GM18511 (cell line): ENCODE results near the gene INTS13.
"Not testable (repeated sequence)": the region's sequence is repeated elsewhere in the genome, so short reads cannot be mapped to it uniquely, and the experiment has no call there.

Experiments used
- ATAC-seq: cut with Tn5 transposase; IDR thresholded peaks from one replicate; pipeline ENCODE4 v1.9.1; 2021; ENCODE audit warnings: mild to moderate bottlenecking, moderate library complexity; ENCODE audit not compliant: unreplicated experiment

Gene INTS13

GRCh38 chr12:26936559-26937442, 980 bp downstream of the INTS13 start:
- no peak for ATAC-seq

DNA sequence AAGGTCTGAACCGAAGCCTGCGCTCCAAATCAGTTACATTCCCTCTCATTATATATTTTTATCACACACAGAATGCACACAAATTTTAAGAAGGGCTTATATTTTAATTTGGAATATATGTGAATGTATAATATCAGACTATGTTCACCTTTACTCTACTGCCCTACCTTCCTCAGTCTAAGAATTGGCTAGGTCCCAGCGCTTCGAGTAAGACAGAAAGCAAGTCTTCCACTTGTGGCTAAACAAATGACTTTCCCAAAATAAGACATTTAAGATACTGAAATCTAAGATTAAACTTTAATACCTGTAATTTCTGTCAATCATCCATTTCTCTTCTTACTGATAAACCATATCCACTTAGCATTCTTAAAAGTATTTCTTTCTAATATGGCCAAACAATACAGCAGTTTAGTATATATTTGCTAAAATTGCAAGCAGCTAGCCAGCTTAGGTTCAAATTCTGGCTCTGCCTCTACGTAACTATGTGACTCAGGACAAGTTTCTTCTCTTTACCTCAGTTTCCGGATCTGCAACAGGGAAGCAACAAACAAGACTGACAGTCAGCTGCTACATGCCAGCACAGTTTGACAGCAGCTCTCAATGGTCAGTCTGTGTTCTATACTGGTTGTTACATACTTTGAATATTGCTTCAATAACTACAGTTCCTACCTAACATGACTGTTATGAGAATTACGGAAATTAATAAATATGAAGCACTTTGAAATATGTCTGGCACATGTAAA, 2.0 kb downstream of the INTS13 start:
- no peak for ATAC-seq

GRCh38 chr12:26929590-26929989, 8.2 kb downstream of the INTS13 start:
- no peak for ATAC-seq

DNA sequence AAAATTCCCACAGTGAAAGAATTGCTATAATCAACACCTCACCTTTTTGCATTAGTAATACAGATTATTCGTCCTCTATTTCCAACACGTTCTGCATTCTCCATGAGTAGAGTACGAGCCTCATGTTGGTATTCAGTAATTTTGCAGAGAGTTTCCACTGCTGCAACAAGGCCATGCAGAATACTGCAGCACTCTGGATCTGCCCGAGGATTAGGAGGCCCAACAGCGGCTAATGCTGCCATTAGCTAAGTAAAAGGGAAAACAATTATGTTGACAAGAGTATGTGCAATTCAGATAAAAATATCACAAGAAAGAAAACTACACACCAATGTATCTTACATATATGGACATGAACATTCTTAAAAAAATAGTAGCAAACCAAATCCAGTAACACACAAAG, 9.1 kb downstream of the INTS13 start:
- no peak for ATAC-seq

DNA sequence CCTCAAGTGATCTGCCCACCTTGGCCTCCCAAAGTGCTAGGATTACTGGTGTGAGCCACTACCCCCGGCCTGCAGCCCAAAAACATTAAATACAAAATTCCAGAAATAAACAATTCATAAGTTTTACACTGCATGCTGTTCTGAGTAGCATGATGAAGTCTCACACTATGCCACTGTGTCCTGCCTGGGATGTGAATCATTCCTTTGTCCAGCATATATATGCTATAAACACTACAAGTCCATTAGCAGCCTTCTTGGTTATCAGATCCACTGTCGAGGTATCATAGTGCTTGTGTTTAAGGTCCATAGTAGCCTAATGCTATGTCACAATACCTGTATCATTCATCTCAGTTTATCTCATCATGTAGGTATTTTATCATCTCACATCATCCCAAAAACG, 15.9 kb downstream of the INTS13 start:
- no peak for ATAC-seq

DNA sequence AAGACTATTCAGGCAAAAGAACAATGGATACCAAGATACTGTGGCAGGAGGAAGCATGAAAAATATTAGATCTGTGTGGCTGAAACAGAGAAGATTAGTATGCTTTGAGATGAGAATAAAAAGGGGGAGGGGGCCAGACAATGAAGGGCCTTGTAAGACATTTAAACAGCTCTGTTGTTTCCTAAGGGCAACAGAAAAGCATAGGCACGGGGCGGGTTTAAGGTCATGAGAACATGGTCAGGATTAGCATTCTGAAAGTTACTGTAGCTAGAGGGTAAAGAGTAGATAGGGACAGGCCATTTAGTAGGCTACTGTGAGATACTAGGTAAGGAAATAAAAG, 18.6 kb downstream of the INTS13 start:
- ATAC-seq, result no peak

DNA sequence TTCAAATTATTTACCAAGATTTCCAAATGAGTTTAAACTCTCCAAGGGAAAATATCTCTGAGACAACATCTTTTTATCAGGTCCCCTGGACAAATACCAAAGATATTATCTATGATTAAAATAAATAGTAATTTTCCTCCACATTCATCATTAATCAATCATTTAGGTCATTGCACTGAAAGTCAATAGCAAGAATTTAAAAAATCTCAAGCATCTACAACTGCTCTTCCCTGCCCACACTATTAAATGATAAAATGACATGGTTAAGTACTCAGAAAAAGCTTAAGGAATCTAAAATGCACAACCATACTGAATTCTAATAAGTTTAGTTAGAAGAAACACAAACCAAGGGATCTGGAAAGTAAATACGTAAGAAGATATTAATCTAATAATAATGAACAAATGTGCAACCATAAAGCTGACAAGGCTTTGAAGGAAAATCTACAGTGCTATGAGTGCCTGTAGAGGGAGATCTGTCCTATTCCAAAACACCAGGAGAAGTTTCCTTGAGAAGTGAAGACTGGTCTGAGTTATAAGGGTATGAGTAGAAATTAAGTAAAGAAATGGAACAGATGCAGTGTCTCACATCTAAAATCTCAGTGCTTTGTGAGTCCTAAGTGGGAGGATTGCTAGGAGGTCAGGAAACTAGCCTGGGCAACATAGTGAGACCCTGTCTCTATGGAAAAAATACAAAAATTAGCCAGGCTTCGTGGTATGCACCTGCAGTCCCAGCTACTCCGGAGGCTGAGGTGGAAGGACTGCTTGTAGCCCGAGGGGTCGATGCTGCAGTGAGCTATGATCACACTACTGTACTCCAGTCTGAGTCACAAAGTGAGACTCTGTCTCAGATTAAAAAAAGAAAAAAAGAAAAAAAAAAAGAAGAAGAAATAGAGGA, 19.2 kb downstream of the INTS13 start:
- ATAC-seq, result no peak

GRCh38 chr12:26906704-26907103, 31.1 kb downstream of the INTS13 start:
- ATAC-seq, result no peak

DNA sequence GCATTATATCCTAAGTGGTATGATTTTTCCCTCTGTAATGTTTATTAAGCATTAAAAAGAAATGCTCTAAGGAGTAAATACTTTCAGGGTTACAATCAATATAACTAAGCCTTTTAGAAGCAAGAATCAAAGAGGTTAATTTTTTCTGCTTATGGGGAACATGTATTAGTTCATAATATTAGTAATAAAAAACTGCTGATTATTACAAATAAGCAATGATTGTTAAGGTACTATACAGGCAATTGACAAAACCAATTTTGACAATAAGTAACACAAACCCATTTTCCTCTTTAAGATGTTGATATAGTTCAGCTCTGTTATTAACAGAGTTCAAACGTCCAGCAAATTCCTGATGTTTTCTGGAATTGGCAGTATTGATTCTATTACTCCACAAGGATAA, 31.8 kb downstream of the INTS13 start:
- no peak for ATAC-seq

GRCh38 chr12:26903396-26903795, 34.4 kb downstream of the INTS13 start:
- ATAC-seq, result not testable (repeated sequence)

GRCh38 chr12:26896913-26897312, 40.9 kb downstream of the INTS13 start:
- ATAC-seq, result no peak

DNA sequence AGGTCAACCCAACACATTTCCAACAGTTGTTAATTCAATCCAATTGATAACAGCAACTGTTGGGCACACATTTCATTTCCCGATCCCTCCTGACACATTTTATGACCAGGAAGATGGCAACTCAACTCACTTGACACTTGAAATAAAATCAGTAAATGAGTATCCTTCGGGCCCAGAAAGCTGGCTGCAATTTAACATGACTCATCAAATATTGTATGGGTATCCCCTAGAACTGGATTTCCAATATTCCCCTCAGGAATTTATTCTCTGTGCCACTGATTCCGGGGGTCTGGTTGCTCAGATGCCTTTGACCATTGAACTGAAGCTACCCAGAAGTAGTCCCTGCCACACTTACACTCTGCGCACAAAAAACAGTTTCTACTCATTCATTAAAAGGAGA, 42.1 kb downstream of the INTS13 start:
- ATAC-seq, result no peak

GRCh38 chr12:26891704-26892103, 46.1 kb downstream of the INTS13 start:
- no peak for ATAC-seq

GRCh38 chr12:26890784-26891183, 47.0 kb downstream of the INTS13 start:
- ATAC-seq, result no peak

DNA sequence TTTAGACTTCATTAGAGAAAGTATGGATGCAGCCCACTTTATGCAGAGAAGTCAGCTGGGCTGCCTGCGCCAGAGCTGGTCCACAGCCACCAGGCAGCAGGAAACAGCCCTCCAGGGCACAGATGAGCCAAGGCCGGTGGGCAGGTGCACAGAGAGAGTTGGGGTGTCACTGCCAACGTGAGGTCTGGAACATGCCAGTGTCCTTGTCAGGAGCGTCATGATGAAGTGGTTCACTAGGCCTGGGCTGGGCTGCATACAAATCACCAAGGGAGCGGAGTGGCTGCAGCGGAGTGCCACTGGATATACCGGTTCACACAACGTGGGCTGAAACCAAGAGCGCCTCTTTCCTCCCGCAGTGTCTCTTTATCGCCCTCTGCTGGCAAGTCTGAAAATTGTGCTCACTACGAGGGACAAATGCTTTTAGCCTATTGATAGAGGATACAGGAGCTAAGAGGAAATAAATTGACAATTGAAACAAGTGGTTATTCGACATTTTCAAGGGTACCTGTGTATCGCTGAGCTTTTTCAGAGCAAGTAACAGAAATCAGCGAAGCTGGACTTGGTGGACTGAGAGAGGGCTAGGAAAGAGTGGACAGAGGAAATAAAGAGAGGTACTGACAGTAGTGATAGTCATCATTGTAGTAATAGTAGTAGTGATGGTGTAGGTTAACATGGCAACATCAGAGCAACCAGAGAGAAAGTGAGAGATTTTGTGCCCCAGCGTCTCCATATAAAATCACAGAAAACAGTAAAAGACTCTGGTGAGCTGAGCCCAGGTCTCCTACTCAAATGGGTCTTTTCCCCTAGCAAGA, 52.8 kb downstream of the INTS13 start:
- ATAC-seq, result peak; percentile 91

DNA sequence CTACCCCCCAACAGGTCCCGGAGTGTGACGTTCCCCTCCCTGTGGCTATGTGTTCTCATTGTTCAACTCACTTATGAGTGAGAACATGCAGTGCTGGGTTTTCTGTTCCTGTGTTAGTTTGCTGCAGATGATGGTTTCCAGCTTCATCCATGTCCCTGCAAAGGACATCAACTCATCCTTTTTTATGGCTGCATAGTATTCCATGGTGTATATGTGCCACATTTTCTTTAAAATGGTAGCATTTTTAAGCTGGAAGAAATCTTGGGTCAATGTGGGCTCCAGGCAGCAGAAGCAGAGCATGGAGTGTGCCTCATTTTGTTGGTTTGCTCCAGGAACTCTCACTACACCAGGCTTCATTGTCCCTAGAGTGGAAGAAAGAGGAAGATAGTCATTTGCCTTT, 57.2 kb downstream of the INTS13 start:
- ATAC-seq, result no peak

DNA sequence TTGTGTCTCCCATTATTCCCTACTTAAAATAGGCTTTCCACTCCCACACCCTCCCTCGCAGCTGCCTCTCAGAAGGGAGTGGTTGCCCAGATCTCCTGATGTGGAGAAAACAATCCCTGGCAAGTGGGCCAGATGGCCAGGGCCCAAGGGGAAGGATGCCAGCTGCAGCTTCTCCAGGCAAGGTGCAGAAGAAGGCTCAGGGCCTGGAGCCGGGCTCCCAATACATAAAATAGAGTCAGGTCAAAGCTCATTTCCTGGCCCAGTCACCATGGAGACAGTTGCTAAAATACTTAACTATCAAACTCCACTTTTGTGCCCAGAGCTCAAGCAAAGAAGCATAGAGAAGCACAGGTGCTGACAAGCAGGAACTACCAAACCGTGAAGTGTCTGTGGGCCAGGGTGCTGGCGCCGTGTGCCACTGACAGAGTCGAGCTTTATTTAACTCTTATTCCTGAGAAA, 59.1 kb downstream of the INTS13 start:
- ATAC-seq, result peak; percentile 78

GRCh38 chr12:26874501-26875296, 63.1 kb downstream of the INTS13 start:
- ATAC-seq, result peak; percentile 51

GRCh38 chr12:26872625-26873024, 65.2 kb downstream of the INTS13 start:
- no peak for ATAC-seq

GRCh38 chr12:26871985-26872384, 65.8 kb downstream of the INTS13 start:
- no peak for ATAC-seq
